KBM-7 (cell line): ENCODE measurements around the gene RASA4B.
"Not testable (repeated sequence)": the region's sequence is repeated elsewhere in the genome, so short reads cannot be mapped to it uniquely, and the experiment has no call there.

ENCODE experiments used
- DNase-seq: peaks from one replicate; pipeline ENCODE4 v3.0.0-alpha.2; 2015
- in situ Hi-C: fragments of 300-500 bp; cut with MboI; formaldehyde crosslinking; loops from 2 replicates; pipeline ENCODE4 v1.14.3; 2020; ENCODE audit warnings: low sequenced_read_pairs, low pct_unique_long_range_greater_than_20kb, mixed read lengths

Gene RASA4B

GRCh38 chr7:102463841-102464576, 53.6 kb downstream of the RASA4B start:
- peak; percentile 23 for DNase-seq
- in situ Hi-C loops: loop anchor here (25.0 kb wide), 1 partner anchor 902 kb away; no protein-coding TSS in a partner anchor

GRCh38 chr7:102460467-102460866, 57.1 kb downstream of the RASA4B start:
- in situ Hi-C loops: loop anchor here (25.0 kb wide), 1 partner anchor 898 kb away; no protein-coding TSS in a partner anchor
- DNase-seq: no peak

DNA sequence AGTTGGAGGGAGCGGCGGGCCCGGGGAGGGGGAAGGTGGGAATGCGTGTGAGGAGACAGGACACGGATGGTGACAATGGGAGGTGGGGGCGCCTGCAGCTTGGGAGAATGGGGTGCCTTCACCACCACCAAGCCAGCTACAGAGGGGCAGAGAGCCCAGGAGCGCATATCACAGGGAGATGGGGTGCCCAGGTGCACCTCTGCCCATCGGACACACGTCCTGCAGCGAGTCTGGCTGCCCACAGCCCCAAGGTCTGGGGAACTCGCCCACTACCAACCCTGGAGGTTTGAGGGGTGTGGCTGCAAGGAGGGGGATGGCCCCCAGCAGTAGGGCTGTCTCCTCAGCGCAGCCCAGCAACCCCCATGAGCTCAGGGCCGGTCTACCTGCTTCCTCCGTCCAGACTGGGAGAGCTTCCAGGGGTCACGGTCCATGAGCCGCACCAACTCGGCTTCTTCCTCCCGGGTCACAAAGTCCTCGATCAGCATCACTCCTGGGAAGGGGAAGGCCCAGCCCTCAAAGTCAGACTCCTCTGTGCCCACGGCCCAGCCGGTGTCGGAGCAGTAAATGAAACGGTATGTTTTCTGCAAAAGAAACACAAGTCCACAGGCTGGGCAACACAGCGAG, 58.2 kb downstream of the RASA4B start:
- DNase-seq: no peak
- in situ Hi-C loops: loop anchor here (25.0 kb wide), 1 partner anchor 897 kb away; no protein-coding TSS in a partner anchor

DNA sequence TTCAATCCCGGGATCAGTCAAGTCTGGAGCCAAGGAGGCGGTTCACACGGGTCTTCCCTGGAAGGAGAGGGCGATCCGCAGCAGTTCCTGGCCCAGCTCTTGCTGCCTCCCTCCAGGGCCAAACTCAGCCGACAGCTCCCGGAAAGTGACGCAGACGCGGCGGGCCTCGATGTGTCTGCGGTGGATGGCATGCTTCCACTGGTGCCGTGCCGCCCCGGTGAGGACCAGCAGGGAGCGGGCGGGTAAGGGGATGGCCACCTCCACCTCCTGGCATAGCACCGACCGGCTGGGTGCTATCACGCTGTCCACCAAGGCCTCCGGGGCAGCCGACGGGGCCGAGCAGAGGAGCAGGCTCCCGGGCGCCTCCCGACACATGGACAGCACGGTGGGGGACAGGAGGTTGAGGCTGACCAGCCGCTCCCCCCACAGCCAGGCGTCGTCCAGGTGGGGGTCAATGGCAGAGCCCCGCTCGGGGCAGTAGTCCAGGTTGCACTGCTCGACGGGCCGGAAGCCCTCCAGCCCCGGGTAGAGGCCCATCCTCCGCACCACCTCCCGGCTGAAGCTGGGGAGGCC, 60.1 kb downstream of the RASA4B start:
- DNase-seq: no peak
- in situ Hi-C loops: loop anchor here (25.0 kb wide), 1 partner anchor 895 kb away; no protein-coding TSS in a partner anchor

GRCh38 chr7:102456327-102456726, 61.2 kb downstream of the RASA4B start:
- no peak for DNase-seq
- in situ Hi-C loops: loop anchor here (25.0 kb wide), 1 partner anchor 894 kb away; no protein-coding TSS in a partner anchor

GRCh38 chr7:102455596-102455995, 62.0 kb downstream of the RASA4B start:
- no peak for DNase-seq
- in situ Hi-C loops: loop anchor here (25.0 kb wide), 1 partner anchor 893 kb away; no protein-coding TSS in a partner anchor

GRCh38 chr7:102454932-102455331, 62.6 kb downstream of the RASA4B start:
- in situ Hi-C loops: loop anchor here (25.0 kb wide), 1 partner anchor 893 kb away; no protein-coding TSS in a partner anchor
- DNase-seq: not testable (repeated sequence)

DNA sequence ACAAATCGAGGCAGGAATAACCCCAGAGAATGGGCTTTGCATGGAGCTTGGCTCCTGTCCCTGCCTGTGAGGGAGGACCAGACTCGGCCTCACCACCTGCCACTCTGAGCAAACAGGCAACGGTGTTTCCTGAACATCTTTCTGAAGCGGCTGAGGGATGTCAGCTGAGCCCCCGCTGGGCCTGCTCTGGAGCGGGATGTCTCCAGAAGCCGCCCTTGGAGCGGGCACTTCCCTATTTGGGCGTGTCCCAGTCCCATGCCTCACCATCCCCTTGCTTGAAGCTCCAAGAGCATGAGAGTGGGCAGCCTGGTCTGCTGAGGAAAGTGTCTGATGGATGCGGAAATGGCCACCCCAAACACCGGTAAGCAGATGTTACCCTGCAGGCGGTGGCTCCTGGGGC, 63.1 kb downstream of the RASA4B start:
- DNase-seq: no peak
- in situ Hi-C loops: loop anchor here (25.0 kb wide), 1 partner anchor 892 kb away; no protein-coding TSS in a partner anchor

- no peak for DNase-seq
- in situ Hi-C loops: loop anchor here (25.0 kb wide), 1 partner anchor 891 kb away; no protein-coding TSS in a partner anchor
These were observed 64.3 kb downstream of the RASA4B start for GRCh38 chr7:102453319-102453718.

DNA sequence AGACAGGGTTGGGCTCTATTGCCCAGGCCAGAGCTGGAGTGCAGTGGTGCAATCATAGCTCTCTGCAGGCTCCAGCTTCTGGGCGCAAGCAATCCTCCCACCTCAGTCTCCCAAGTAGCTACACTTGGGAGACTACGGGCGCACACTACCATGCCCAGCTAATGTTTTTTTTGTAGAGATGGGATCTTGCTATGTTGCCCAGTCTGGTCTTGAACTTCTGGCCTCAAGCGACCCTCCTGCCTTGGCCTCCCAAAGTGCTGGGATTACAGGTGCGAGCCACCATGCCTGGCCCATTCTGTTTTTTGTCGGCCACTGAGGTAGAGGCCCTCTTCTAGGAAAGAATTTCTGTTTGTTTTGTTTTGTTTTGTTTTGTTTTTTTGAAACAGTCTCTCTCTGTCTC, 65.1 kb downstream of the RASA4B start:
- no peak for DNase-seq
- in situ Hi-C loops: loop anchor here (25.0 kb wide), 1 partner anchor 890 kb away; no protein-coding TSS in a partner anchor

DNA sequence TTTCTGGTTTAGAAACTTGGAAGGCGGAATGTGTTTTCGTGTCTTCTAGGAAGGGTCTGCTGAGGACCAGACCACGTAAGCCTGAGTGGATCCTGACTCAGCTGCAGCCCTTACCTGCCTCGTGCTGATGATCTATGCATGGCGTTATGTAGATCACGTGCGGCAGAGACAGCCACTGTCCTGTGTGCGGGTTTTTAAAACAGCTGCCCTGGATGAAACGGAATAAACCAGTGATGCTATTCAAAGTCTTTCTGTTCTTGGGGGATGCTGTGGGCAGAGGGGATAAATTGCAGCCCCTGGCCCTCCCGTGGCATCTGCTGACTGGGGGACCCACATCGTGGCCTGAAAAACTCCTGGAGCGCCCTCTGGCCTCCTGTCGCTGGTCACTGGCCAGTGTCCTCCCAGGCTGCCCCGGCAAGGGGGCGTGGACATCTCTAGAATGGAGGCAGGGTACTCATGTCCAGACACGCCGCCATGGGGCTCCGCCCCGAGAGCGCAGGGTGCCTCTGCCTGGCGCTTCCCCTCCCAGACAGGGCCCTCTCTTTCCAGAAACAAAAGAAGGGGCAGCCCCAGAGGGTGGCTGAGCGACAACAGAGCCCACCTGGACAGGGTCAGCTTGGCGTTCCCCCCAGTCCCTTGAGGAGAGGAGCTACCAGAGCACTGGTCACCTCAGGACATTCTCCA, 66.1 kb downstream of the RASA4B start:
- DNase-seq: no peak
- in situ Hi-C loops: loop anchor here (25.0 kb wide), 1 partner anchor 889 kb away; no protein-coding TSS in a partner anchor

- peak; percentile 20 for DNase-seq
- in situ Hi-C loops: loop anchor here (25.0 kb wide), 1 partner anchor 888 kb away; no protein-coding TSS in a partner anchor
These were observed 67.3 kb downstream of the RASA4B start for GRCh38 chr7:102450242-102450641.

DNA sequence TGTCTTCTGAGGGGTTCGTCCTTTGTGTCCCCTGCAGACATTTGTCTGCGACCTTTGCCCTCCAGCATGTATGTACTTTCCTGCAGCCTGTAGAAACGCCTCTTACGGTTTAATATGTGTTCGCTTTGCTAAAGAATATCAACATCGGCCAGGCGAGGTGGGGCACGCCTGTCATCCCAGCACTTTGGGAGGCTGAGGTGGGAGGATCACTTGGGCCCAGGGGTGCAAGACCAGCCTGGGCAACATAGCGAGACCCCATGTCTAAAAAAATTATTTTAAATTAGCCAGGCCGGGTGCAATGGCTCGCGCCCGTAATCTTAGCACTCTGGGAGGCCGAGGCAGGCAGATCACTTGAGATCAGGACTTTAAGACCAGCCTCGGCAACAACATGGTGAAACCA, 68.4 kb downstream of the RASA4B start:
- in situ Hi-C loops: no loop called here
- DNase-seq: no peak

- in situ Hi-C loops: no loop called here
- no peak for DNase-seq
These were observed 70.3 kb downstream of the RASA4B start for GRCh38 chr7:102447311-102447710.

GRCh38 chr7:102446387-102447156, 71.0 kb downstream of the RASA4B start:
- DNase-seq: no peak
- in situ Hi-C loops: no loop called here

DNA sequence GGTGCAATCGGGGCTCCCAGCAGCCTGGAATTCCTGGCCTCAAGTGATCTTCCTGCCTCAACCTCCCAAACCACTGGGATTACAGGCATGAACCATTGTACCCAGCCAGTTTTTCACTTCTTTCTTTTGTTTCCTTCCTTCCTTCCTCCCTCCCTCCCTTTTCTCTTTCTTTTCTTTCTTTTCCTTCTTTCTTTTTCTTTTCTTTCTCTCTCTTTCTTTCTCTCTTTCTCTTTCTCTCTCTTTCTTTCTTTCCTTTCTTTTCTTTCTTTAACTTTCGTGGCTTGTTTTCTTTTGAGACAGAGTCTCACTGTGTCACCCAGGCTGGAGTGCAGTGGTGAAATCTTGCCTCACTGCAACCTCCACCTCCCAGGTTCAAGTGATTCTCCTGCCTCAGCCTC, 71.9 kb downstream of the RASA4B start:
- in situ Hi-C loops: no loop called here
- no peak for DNase-seq

DNA sequence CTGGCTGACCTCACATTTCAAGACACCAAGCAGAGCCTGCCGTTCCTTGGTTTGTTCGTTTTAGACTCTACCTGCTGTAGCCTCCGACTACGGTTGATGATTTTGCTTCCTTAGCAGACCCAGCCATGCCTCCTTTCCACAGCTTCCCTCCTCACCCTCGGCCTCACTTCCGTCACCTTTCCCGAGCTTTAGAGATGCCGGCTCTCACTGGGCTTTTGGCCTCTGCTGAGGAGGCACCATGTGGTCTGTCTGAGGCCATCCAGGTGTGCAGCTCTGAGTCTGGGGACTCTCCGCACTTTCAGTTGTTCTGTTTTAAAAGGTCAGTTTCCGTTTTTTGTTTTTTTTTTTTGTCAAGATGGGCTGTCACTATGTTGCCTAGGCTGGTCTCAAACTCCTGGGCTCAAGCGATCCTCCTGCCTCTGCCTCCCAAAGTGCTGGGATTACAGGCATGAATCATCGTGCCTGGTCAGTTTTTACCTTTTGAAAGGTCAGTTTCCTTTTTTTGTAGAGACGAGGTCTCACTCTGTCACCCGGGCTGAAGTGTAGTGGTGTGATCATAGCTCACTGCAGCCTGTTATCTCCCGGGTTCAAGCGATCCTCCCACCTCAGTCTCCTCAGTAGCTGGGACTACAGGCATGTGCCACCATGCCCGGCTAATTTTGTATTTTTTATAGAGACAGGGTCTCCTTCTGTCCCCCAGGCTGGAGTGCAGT, 72.5 kb downstream of the RASA4B start:
- in situ Hi-C loops: no loop called here
- DNase-seq: no peak
